ENCODE results near the gene FBXO38. TPM values are rescaled to one million over a fixed set of nuclear protein-coding genes. Genes with fewer than 3 reads are reported as not detected.

Gene FBXO38
- total and polyA plus RNA-seq, 12 donors: 12.3 to 88.2 (median 41.9) TPM

DNA sequence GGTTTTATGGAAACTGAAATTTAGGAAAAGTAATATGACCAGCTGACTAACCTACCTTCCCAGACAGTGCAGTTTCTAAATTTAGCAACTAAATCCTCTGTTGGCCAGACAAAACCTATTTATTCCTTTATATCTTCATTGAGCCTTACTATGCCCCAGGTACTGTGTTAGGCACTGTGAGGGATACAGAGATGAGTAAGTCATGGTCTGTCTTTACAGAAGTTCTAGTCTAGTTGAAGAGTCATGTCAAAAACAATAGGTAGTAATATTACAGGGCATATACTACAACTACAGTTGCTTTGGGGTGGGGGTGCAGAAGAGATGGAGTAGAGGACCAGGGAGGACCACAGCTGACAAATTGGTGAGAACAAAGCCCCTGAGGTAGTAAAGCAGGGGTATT lies 42.8 kb downstream of the FBXO38 start:
- H3K36me3 ChIP-seq (replicated peaks in 1 of 2): peaks cover 0 to 49% of the 10 kb centered on the region in 2 donors
- TF ChIP-seq CTCF (IDR thresholded peaks at IDR 0.05): no peak
- no peak for TF ChIP-seq POLR2A (IDR thresholded peaks at IDR 0.05)

GRCh38 chr5:148427370-148428042 lies 43.7 kb downstream of the FBXO38 start:
- Histone ChIP-seq H3K27ac (no peak overlapping the region), H3K4me1 (replicated peaks in 1 of 2) (peaks cover 0 to 3% of the 10 kb centered on the region in 2 donors), H3K4me3 (no peak overlapping the region), H3K27me3 (no peaks in the 10 kb centered on the region), H3K36me3 (replicated peaks in 1 of 2) (peaks cover 0 to 49% of the 10 kb centered on the region in 2 donors), H3K9me3 (replicated peaks in 1 of 3) (no peaks in the 10 kb centered on the region)
- DNase-seq: no peak
- WGBS, 4 donors: 82 to 90% (median 86%) methylated on average over 14 of the region's 14 CpGs
- intact Hi-C loops (cut with DNase I): no loop called here
- TF ChIP-seq CTCF (IDR thresholded peaks at IDR 0.05) (no peak), POLR2A (IDR thresholded peaks at IDR 0.05) (no peak)

More for the DNA sequence above, 42.8 kb downstream of the FBXO38 start:
- no peak for DNase-seq
- no peaks in the 10 kb centered on the region for H3K27me3 ChIP-seq
- H3K4me3 ChIP-seq: no peak overlapping the region
- H3K27ac ChIP-seq: no peak overlapping the region
- H3K9me3 ChIP-seq (replicated peaks in 1 of 3): no peaks in the 10 kb centered on the region
- H3K4me1 ChIP-seq (replicated peaks in 1 of 2): peaks cover 0 to 3% of the 10 kb centered on the region in 2 donors
- intact Hi-C loops (cut with DNase I): no loop called here

- no peak overlapping the region for H3K4me3 ChIP-seq
- WGBS, 4 donors: 94 to 98% (median 95%) methylated on average over 2 of the region's 2 CpGs
- peaks cover 0 to 45% of the 10 kb centered on the region in 2 donors for H3K36me3 ChIP-seq (replicated peaks in 1 of 2)
- no peak overlapping the region for H3K27ac ChIP-seq
- no peak for TF ChIP-seq CTCF (IDR thresholded peaks at IDR 0.05)
- no peak for TF ChIP-seq POLR2A (IDR thresholded peaks at IDR 0.05)
- H3K4me1 ChIP-seq (replicated peaks in 1 of 2): peaks cover 0 to 3% of the 10 kb centered on the region in 2 donors
- no peak for DNase-seq
- H3K27me3 ChIP-seq: no peaks in the 10 kb centered on the region
- no peaks in the 10 kb centered on the region for H3K9me3 ChIP-seq (replicated peaks in 1 of 3)
- intact Hi-C loops (cut with DNase I): no loop called here
Measured at GRCh38 chr5:148428848-148429247, 45.1 kb downstream of the FBXO38 start.

- WGBS, 4 donors: 93 to 97% (median 95%) methylated on average over 3 of the region's 3 CpGs
- TF ChIP-seq POLR2A (IDR thresholded peaks at IDR 0.05): no peak
- no peak for TF ChIP-seq CTCF (IDR thresholded peaks at IDR 0.05)
- Histone ChIP-seq H3K9me3 (replicated peaks in 1 of 3) (no peaks in the 10 kb centered on the region), H3K4me1 (replicated peaks in 1 of 2) (peaks cover 0 to 27% of the 10 kb centered on the region in 2 donors), H3K27ac (no peak overlapping the region), H3K27me3 (no peaks in the 10 kb centered on the region), H3K4me3 (no peak overlapping the region), H3K36me3 (replicated peaks in 1 of 2) (peaks cover 0 to 21% of the 10 kb centered on the region in 2 donors)
- intact Hi-C loops (cut with DNase I): no loop called here
- no peak for DNase-seq
Measured at GRCh38 chr5:148433826-148434225, 50.1 kb downstream of the FBXO38 start.

All from adrenal gland (tissue), 12 donors.